ENCODE data around the gene PCDHGC5. TPM values are rescaled to one million over a fixed set of nuclear protein-coding genes. Genes with fewer than 3 reads are reported as not detected.

Gene PCDHGC5
- total RNA-seq, 2 experiments from 2014 or later = not detected

- no peak for DNase-seq
- ChIA-PET CTCF (interaction anchor here (0.6 to 2.1 kb wide), 2 partner anchors 16 to 34 kb away, joined by 3 to 10 read pairs; no protein-coding TSS in a partner anchor), POLR2A (no interaction called here)
- Mint-ChIP-seq H3K27me3 (no peaks in the 10 kb centered on the region), H3K4me3 (no peak overlapping the region), H3K36me3 (ENCODE audit: low read depth) (peaks cover 52% of the 10 kb centered on the region), H3K4me1 (no peaks in the 10 kb centered on the region), H3K27ac (no peak overlapping the region), H3K9me3 (no peaks in the 10 kb centered on the region)
These were observed 41.0 kb downstream of the PCDHGC5 start for GRCh38 chr5:141529873-141530272.

DNA sequence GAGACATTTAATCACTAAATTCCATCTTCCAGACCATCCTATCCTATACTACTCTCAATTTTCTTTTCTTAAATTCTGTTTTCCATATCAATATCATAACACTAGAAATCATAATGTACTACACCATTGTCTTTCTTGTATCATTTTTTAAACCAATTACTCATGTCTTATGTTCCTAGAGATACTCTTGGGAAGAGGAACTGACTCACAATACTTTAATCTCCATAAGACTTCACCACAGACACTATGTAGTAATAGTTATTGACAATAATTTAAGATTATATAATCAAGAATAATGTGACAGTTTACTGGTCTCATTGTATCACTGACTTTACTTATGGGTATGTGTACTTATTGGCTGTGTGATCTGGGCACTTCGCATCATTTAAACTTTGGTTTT lies 43.8 kb downstream of the PCDHGC5 start:
- Mint-ChIP-seq H3K4me3 (no peak overlapping the region), H3K4me1 (peaks cover 2% of the 10 kb centered on the region), H3K27ac (no peak overlapping the region), H3K36me3 (ENCODE audit: low read depth) (peaks cover 38% of the 10 kb centered on the region), H3K27me3 (no peaks in the 10 kb centered on the region), H3K9me3 (no peaks in the 10 kb centered on the region)
- POLR2A ChIA-PET = no interaction called here
- CTCF ChIA-PET = interaction anchor here (0.6 to 2.5 kb wide), 6 partner anchors 9 to 286 kb away, joined by 3 to 6 read pairs (median 4); partner anchors contain the start of gene PCDHGA12
- DNase-seq = no peak

GRCh38 chr5:141533897-141534296 lies 45.0 kb downstream of the PCDHGC5 start:
- no peaks in the 10 kb centered on the region for H3K9me3 Mint-ChIP-seq
- H3K27me3 Mint-ChIP-seq = no peaks in the 10 kb centered on the region
- ChIA-PET POLR2A (no interaction called here), CTCF (interaction anchor here (0.8 to 2.1 kb wide), 3 partner anchors 10 to 103 kb away, joined by 3 to 7 read pairs (median 6); partner anchors contain the start of gene PCDHGA12)
- peaks cover 28% of the 10 kb centered on the region for H3K36me3 Mint-ChIP-seq (ENCODE audit: low read depth)
- H3K4me1 Mint-ChIP-seq = peaks cover 2% of the 10 kb centered on the region
- H3K4me3 Mint-ChIP-seq = no peak overlapping the region
- H3K27ac Mint-ChIP-seq = no peak overlapping the region
- DNase-seq = no peak

GRCh38 chr5:141534492-141535213 lies 45.8 kb downstream of the PCDHGC5 start:
- Mint-ChIP-seq H3K9me3 (no peaks in the 10 kb centered on the region), H3K4me1 (peaks cover 2% of the 10 kb centered on the region), H3K27ac (no peak overlapping the region), H3K4me3 (no peak overlapping the region), H3K36me3 (ENCODE audit: low read depth) (peaks cover 26% of the 10 kb centered on the region), H3K27me3 (no peaks in the 10 kb centered on the region)
- POLR2A ChIA-PET = no interaction called here
- DNase-seq = no peak
- CTCF ChIA-PET = interaction anchor here (1.1 to 2.1 kb wide), 2 partner anchors 10 to 104 kb away, joined by 5 to 6 read pairs; partner anchors contain the start of gene PCDHGA12

Other genes starting within 250 kb of the PCDHGC5 start
- gene PCDHB15, start 243.7 kb upstream of the PCDHGC5 start, total RNA-seq = not detected
- under 1 TPM; 0.42 to 0.52 TPM for gene SLC25A2, start 185.0 kb upstream of the PCDHGC5 start, total RNA-seq
- 10 to 100 TPM; 62.1 to 63.3 TPM for gene TAF7, start 168.3 kb upstream of the PCDHGC5 start, total RNA-seq
- under 1 TPM; 0.04 to 0.05 TPM for gene PCDHGA1, start 158.6 kb upstream of the PCDHGC5 start, total RNA-seq
- not detected for gene PCDHGA2, start 150.3 kb upstream of the PCDHGC5 start, total RNA-seq
- not detected for gene PCDHGA3, start 145.3 kb upstream of the PCDHGC5 start, total RNA-seq
- not detected for gene PCDHGB1, start 139.0 kb upstream of the PCDHGC5 start, total RNA-seq
- not detected for gene PCDHGA4, start 134.1 kb upstream of the PCDHGC5 start, total RNA-seq
- under 1 TPM; 0.08 to 0.10 TPM for gene PCDHGB2, start 129.1 kb upstream of the PCDHGC5 start, total RNA-seq
- gene PCDHGA5, start 124.9 kb upstream of the PCDHGC5 start, total RNA-seq = under 1 TPM in 1 of 2 experiments, not detected in 1; 0.05 TPM
- gene PCDHGB3, start 118.8 kb upstream of the PCDHGC5 start, total RNA-seq = under 1 TPM in 1 of 2 experiments, not detected in 1; 0.12 TPM
- gene PCDHGA6, start 115.2 kb upstream of the PCDHGC5 start, total RNA-seq = not detected
- not detected for gene PCDHGA7, start 106.3 kb upstream of the PCDHGC5 start, total RNA-seq
- gene PCDHGB4, start 101.4 kb upstream of the PCDHGC5 start, total RNA-seq = not detected
- not detected for gene PCDHGA8, start 96.4 kb upstream of the PCDHGC5 start, total RNA-seq
- gene PCDHGB5, start 91.1 kb upstream of the PCDHGC5 start, total RNA-seq = not detected
- gene PCDHGA9, start 86.3 kb upstream of the PCDHGC5 start, total RNA-seq = not detected
- gene PCDHGB6, start 81.1 kb upstream of the PCDHGC5 start, total RNA-seq = under 1 TPM in 1 of 2 experiments, not detected in 1; 0.04 TPM
- gene PCDHGA10, start 76.1 kb upstream of the PCDHGC5 start, total RNA-seq = not detected
- gene PCDHGB7, start 71.4 kb upstream of the PCDHGC5 start, total RNA-seq = under 1 TPM in 1 of 2 experiments, not detected in 1; 0.07 TPM
- not detected for gene PCDHGA11, start 68.0 kb upstream of the PCDHGC5 start, total RNA-seq
- gene PCDHGA12, start 58.6 kb upstream of the PCDHGC5 start, total RNA-seq = not detected
- not detected for gene PCDHGC3, start 13.1 kb upstream of the PCDHGC5 start, total RNA-seq
- not detected for gene PCDHGC4, start 4.1 kb upstream of the PCDHGC5 start, total RNA-seq
- gene DIAPH1, start 129.9 kb downstream of the PCDHGC5 start, total RNA-seq = 100 to 1,000 TPM; 297 to 302 TPM
- 10 to 100 TPM; 70.2 to 73.9 TPM for gene HDAC3, start 147.8 kb downstream of the PCDHGC5 start, total RNA-seq
- 10 to 100 TPM; 25.1 to 26.9 TPM for gene RELL2, start 147.9 kb downstream of the PCDHGC5 start, total RNA-seq
- 10 to 100 TPM; 58.0 to 59.3 TPM for gene FCHSD1, start 162.3 kb downstream of the PCDHGC5 start, total RNA-seq
- gene ARAP3, start 193.1 kb downstream of the PCDHGC5 start, total RNA-seq = 1 to 10 TPM; 4.2 to 4.6 TPM

All from activated CD4-positive, alpha-beta T cell treated with anti-CD3 and anti-CD28 coated beads, Interleukin-2, amount 10 ng/mL, durations not matched to agents 7 days and 5 days (primary cell).